Body of pancreas (tissue), 4 donors: ENCODE results near the gene CNNM4. TPM values are rescaled to one million over a fixed set of nuclear protein-coding genes. Genes with fewer than 3 reads are reported as not detected.

ENCODE experiments used
- ATAC-seq: fragments of 150-250 bp; one replicate; pipeline ENCODE4 v1.9.1; 2016
- DNase-seq, 4 donors: peaks; one replicate each; pipeline ENCODE4 v3.0.0-alpha.2; 2019
- H3K27ac ChIP-seq, 4 donors: fragments of 200-600 bp; sonication (generic); 1 replicate in 3 of 4; 2 replicates in 1 of 4; pipeline versions ENCODE4 v1.5.1 to v1.6.1; 2016 to 2019; ENCODE audit warnings: mild to moderate bottlenecking in 1 of 4, mixed read lengths in 1 of 4, moderate library complexity in 1 of 4
- H3K27me3 ChIP-seq, 2 donors: fragments of 200-600 bp; sonication (generic); one replicate each; pipeline ENCODE4 v1.6.0; 2016; ENCODE audit warnings: mild to moderate bottlenecking in 1 of 2
- H3K36me3 ChIP-seq, 2 donors: fragments of 200-600 bp; sonication (generic); replicated peaks in 1 of 2; 2 replicates each; pipeline ENCODE4 v1.5.1; 2016; ENCODE audit warnings: low read depth in 2 of 2; ENCODE audit not compliant: insufficient read depth in 1 of 2
- H3K4me1 ChIP-seq: fragments of 200-600 bp; sonication (generic); one replicate; pipeline ENCODE4 v1.6.0; 2016
- H3K4me3 ChIP-seq, 2 donors: fragments of 200-600 bp; sonication (generic); 1 replicate in 1 of 2; 2 replicates in 1 of 2; pipeline ENCODE4 v1.5.1; 2016 to 2019
- H3K9me3 ChIP-seq, 3 donors: fragments of 200-600 bp; sonication (generic); 1 replicate in 2 of 3; 2 replicates in 1 of 3; pipeline ENCODE4 v1.5.1; 2016
- POLR2A ChIP-seq, 3 donors: fragments of 450-650 bp; IDR thresholded peaks; one replicate each; pipeline ENCODE4 v1.6.1; 2016; ENCODE audit warnings: antibody characterized with exemption in 3 of 3, mild to moderate bottlenecking in 2 of 3
- WGBS, 2 donors: methylation state at CpG; one replicate each; pipeline ENCODE4 v1.1.5; 2017; 5-methylcytosine and 5-hydroxymethylcytosine counted together
- intact Hi-C: fragments of 100-400 bp; cut with DNase I; formaldehyde crosslinking; loops from one replicate; pipeline ENCODE4 v1.15.1; 2023
- total RNA-seq, 2 donors: library from RNA; depleted of rRNA; stranded (reverse); fragments of >200 nt; gene quantifications; one replicate each; pipeline ENCODE4 v1.1.0, GENCODE V29; 2016
- TF ChIP-seq, protein P1 (sequence below), 7 experiments: fragments of 450-650 bp in 4 of 7; fragments of 200-600 bp in 3 of 7; sonication (generic) in 3 of 7; IDR thresholded peaks; one replicate each; pipeline ENCODE4 v1.5.1; 2016 to 2019; ENCODE audit warnings: antibody characterized with exemption in 7 of 7

CNNM4 gene
- total RNA-seq, 2 donors from 2014 or later, result 4.3 to 7.8 TPM

DNA sequence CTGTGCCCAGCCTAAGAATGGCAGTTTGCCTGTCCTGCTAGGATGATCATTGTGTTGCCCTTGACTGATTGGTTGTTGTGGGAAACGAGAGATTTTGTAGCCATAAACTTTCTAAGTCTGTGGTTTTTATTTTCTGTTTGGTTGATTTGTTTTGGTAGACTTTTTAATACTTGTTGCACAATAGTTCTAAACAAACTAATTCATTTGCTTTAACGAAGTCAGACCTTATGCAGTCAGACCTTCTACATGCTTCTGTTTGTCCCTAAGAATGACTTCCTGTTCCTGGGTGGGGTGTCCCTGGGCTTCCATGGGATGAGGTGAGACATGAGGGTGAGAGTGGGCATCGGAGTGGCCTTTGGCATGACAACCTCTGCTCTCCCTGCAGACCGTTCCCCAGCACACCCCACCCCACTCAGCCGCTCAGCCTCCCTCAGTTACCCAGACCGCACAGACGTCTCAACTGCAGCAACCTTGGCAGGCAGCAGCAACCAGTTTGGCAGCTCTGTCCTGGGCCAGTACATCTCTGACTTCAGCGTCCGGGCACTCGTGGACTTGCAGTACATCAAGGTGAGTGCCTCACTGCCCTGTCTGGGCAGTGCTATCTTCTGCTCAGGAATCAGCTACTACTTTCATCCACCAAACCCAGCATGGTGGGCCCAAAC is 47.6 kb downstream of the CNNM4 start:
- TF ChIP-seq POLR2A (IDR thresholded peaks at IDR 0.05), result no peak
- TF ChIP-seq, protein P1, sequence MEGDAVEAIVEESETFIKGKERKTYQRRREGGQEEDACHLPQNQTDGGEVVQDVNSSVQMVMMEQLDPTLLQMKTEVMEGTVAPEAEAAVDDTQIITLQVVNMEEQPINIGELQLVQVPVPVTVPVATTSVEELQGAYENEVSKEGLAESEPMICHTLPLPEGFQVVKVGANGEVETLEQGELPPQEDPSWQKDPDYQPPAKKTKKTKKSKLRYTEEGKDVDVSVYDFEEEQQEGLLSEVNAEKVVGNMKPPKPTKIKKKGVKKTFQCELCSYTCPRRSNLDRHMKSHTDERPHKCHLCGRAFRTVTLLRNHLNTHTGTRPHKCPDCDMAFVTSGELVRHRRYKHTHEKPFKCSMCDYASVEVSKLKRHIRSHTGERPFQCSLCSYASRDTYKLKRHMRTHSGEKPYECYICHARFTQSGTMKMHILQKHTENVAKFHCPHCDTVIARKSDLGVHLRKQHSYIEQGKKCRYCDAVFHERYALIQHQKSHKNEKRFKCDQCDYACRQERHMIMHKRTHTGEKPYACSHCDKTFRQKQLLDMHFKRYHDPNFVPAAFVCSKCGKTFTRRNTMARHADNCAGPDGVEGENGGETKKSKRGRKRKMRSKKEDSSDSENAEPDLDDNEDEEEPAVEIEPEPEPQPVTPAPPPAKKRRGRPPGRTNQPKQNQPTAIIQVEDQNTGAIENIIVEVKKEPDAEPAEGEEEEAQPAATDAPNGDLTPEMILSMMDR (IDR thresholded peaks at IDR 0.05), result no peak
- peak; percentile 45 for ATAC-seq

DNA sequence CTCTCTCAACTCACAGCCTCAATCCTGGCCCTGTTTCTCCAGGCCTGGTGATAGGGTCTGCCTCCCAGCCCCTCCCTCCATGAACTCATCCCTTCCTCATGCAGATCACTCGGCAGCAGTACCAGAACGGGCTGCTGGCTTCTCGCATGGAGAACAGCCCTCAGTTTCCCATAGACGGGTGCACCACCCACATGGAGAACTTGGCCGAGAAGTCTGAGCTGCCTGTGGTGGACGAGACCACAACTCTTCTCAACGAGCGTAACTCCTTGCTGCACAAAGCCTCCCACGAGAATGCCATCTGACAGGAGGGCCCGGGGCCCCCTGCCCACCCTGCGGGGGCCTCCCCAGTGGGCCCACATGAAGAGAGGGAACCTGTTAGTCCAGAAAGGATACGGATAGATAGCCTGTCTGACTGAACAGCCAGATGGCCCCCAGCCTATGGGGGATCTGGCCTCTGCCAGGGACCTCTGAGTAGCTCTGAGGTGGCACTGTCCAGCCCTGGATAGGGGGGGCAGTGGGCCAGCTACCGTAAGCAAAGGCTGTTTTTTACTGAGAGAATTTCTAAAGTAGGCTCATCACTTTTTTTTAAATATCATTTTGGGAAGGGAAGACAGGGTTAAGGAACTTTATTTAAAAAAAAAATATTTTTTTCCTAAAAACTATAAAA is 48.6 kb downstream of the CNNM4 start:
- no peak for TF ChIP-seq POLR2A (IDR thresholded peaks at IDR 0.05)
- TF ChIP-seq, protein P1 (IDR thresholded peaks at IDR 0.05), result no peak

More for the DNA sequence above, 47.6 kb downstream of the CNNM4 start:
- Histone ChIP-seq H3K4me1 (no peaks in the 10 kb centered on the region), H3K4me3 (no peak overlapping the region), H3K27me3 (no peaks in the 10 kb centered on the region), H3K9me3 (no peaks in the 10 kb centered on the region), H3K27ac (peak overlapping the region in 2 of 4 donors; percentile 20 to 21), H3K36me3 (no peaks in the 10 kb centered on the region)
- DNase-seq, result peak in 2 of 4 donors; percentile 45 to 60
- WGBS, 2 donors, result 63 to 70% methylated on average over 3 to 10 of the region's 10 CpGs
- intact Hi-C loops, result no loop called here

DNA sequence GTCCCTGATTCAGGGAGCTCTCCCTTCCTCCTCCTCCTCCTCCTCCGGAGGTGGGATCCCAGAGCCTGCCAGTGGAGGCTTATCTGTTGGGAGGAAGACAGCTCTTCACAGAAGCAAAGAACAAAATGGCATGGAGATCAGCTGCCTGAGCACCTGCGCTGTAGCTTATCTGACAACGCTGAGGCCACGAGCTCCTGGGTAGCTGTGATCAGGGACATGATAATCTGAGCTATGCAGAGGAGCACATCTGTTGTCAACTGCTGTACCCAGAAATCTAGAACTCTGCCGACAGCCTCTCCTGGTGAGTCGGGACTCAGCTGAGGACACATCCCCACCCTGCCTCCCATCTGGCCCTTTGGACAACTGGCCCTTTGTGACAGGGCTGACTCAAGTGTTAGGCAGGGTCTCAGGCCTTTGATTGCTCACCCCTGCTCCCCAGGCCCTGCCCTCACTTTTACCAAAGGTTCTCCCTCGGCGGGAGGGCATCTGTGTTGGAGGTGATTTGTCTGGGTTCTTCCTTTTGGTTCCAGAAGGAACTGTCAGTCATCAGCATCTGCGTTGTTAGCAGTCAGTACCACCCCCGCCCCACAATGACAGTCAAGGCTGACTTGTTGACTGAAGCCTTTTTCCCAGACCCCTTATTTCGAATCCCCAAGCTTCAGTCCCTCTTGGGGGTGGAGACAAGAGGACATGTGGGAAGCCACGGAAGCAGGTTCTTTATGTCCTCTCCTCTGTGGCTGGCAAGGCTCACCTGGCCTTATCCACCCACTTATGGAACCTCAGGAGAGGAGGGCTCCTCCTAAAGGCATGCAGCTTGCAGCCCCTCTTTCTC is 49.5 kb downstream of the CNNM4 start:
- H3K4me3 ChIP-seq, result no peak overlapping the region
- TF ChIP-seq, protein P1 (IDR thresholded peaks at IDR 0.05), result no peak
- no peak for TF ChIP-seq POLR2A (IDR thresholded peaks at IDR 0.05)
- H3K4me1 ChIP-seq, result peaks cover 4% of the 10 kb centered on the region
- no peaks in the 10 kb centered on the region for H3K9me3 ChIP-seq
- H3K36me3 ChIP-seq, result no peaks in the 10 kb centered on the region
- H3K27me3 ChIP-seq, result no peaks in the 10 kb centered on the region
- intact Hi-C loops, result no loop called here
- no peak overlapping the region for H3K27ac ChIP-seq
- ATAC-seq (no peak), DNase-seq (no peak)
- 82 to 85% methylated on average over 10 to 12 of the region's 12 CpGs for WGBS, 2 donors

More for the DNA sequence above, 48.6 kb downstream of the CNNM4 start:
- Histone ChIP-seq H3K9me3 (no peaks in the 10 kb centered on the region), H3K27me3 (no peaks in the 10 kb centered on the region), H3K4me3 (no peak overlapping the region), H3K27ac (no peak overlapping the region), H3K36me3 (no peaks in the 10 kb centered on the region), H3K4me1 (no peaks in the 10 kb centered on the region)
- DNase-seq, result no peak
- intact Hi-C loops, result no loop called here
- 88 to 89% methylated on average over 11 to 13 of the region's 13 CpGs for WGBS, 2 donors
- ATAC-seq, result no peak

DNA sequence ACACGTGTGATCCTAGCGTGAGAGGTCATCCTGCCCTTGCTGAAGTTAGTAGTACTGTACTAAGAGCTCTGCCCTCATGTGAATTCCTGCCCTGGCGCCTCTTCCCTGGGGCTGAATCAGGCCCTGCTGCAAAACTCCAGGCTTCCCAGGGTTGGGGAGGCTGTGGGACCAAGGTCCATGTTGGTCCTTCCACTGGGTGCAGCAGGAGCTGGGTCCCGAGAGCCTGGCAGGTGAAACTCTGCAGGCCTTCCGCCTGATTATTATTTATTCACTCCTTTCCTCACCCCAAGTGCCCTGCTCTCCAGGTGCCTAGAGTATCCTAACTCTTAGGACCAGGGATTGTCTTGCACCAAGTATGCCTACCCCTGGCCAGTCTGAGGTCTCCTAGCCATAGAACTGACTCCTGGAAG is 50.1 kb downstream of the CNNM4 start:
- H3K4me3 ChIP-seq, result no peak overlapping the region
- no peak for TF ChIP-seq POLR2A (IDR thresholded peaks at IDR 0.05)
- TF ChIP-seq, protein P1 (IDR thresholded peaks at IDR 0.05), result no peak
- WGBS, 2 donors, result 79 to 93% methylated on average over 3 to 5 of the region's 5 CpGs
- H3K4me1 ChIP-seq, result peaks cover 7% of the 10 kb centered on the region
- no peaks in the 10 kb centered on the region for H3K27me3 ChIP-seq
- no peak for ATAC-seq
- intact Hi-C loops, result no loop called here
- H3K36me3 ChIP-seq, result no peaks in the 10 kb centered on the region
- no peaks in the 10 kb centered on the region for H3K9me3 ChIP-seq
- no peak overlapping the region for H3K27ac ChIP-seq
- DNase-seq, result no peak
